Prostate gland (tissue), 2 donors: ENCODE measurements around the gene KLHL29. TPM values are rescaled to one million over a fixed set of nuclear protein-coding genes. Genes with fewer than 3 reads are reported as not detected.

ENCODE experiments used
- DNase-seq: peaks from one replicate; pipeline ENCODE4 v3.0.0-alpha.2; 2019; ENCODE audit warnings: low spot score
- H3K27ac ChIP-seq, 2 donors: fragments of 200-600 bp; sonication (generic); 2 replicates each; pipeline ENCODE4 v1.5.1; 2017 to 2019
- H3K27me3 ChIP-seq: fragments of 200-600 bp; sonication (generic); replicated peaks from 2 replicates; pipeline ENCODE4 v1.5.1; 2019; ENCODE audit not compliant: insufficient read depth
- H3K36me3 ChIP-seq, 2 donors: fragments of 200-600 bp; sonication (generic); 1 replicate in 1 of 2; 2 replicates in 1 of 2; pipeline versions ENCODE4 v1.5.1 to v1.8.1; 2017 to 2019
- H3K4me1 ChIP-seq: fragments of 200-600 bp; sonication (generic); replicated peaks from 2 replicates; pipeline ENCODE4 v1.5.1; 2019
- H3K4me3 ChIP-seq, 2 donors: fragments of 200-600 bp; sonication (generic); 2 replicates each; pipeline ENCODE4 v1.5.1; 2017 to 2019
- H3K9me3 ChIP-seq: fragments of 200-600 bp; sonication (generic); 2 replicates; pipeline ENCODE4 v1.5.1; 2017
- POLR2A ChIP-seq: fragments of 450-650 bp; IDR thresholded peaks from one replicate; pipeline ENCODE4 v1.6.1; 2016; ENCODE audit warnings: antibody characterized with exemption, mild to moderate bottlenecking
- POLR2AphosphoS5 ChIP-seq: sonication (generic); formaldehyde crosslinking; IDR thresholded peaks from one replicate; pipeline ENCODE4 v1.6.1; 2017; ENCODE audit warnings: antibody characterized with exemption
- WGBS: methylation state at CpG from one replicate; pipeline ENCODE4 v1.1.5; 2018; 5-methylcytosine and 5-hydroxymethylcytosine counted together
- intact Hi-C: fragments of 100-400 bp; cut with DNase I; formaldehyde crosslinking; loops from one replicate; pipeline ENCODE4 v1.14.2; 2022
- total RNA-seq, 2 donors: library from RNA; depleted of rRNA; stranded (reverse); fragments of >200 nt; gene quantifications; one replicate each; pipeline ENCODE4 v1.1.0, GENCODE V29; 2016
- TF ChIP-seq, protein P1 (sequence below), 4 experiments: fragments of 200-600 bp in 2 of 4; fragments of 450-650 bp in 2 of 4; sonication (generic) in 2 of 4; IDR thresholded peaks; 1 replicate in 3 of 4; 2 replicates in 1 of 4; pipeline ENCODE4 v1.5.1; 2016 to 2019; ENCODE audit warnings: antibody characterized with exemption in 4 of 4, mild to moderate bottlenecking in 2 of 4, moderate library complexity in 2 of 4

KLHL29 gene
- total RNA-seq, 2 donors from 2014 or later, result 23.3 to 24.8 TPM

DNA sequence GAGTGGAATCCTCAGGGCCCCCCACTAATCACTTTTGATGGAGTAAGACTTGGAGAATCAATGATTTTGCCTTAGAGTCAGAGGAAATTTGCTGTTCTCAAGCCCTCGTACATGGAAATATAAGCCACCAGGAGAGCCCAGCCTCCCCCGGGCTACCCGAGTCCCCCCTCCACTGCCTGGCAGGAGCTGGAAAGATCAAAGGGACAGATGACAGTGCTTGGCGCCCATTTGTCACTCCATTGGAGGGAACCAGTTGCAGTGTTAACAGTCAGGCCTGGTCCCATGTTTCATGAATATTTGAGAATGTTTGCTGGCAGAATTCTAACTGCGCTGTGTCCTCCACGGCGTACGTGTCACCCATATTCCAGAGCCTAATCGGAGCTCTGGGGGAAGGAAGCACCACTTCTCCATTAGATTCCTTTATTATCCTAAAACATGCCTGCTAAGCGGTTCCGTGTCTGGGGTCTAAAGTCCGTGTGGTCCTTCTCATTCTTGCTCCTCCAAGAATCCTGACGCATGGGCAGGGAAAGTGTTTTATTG lies 202.4 kb downstream of the KLHL29 start:
- Histone ChIP-seq H3K27ac (peak overlapping the region; percentile 16 to 20), H3K4me1 (peaks cover 2% of the 10 kb centered on the region), H3K27me3 (no peaks in the 10 kb centered on the region), H3K9me3 (no peaks in the 10 kb centered on the region), H3K36me3 (no peaks in the 10 kb centered on the region), H3K4me3 (no peak overlapping the region)
- DNase-seq, result no peak
- intact Hi-C loops, result no loop called here
- TF ChIP-seq, protein P1, sequence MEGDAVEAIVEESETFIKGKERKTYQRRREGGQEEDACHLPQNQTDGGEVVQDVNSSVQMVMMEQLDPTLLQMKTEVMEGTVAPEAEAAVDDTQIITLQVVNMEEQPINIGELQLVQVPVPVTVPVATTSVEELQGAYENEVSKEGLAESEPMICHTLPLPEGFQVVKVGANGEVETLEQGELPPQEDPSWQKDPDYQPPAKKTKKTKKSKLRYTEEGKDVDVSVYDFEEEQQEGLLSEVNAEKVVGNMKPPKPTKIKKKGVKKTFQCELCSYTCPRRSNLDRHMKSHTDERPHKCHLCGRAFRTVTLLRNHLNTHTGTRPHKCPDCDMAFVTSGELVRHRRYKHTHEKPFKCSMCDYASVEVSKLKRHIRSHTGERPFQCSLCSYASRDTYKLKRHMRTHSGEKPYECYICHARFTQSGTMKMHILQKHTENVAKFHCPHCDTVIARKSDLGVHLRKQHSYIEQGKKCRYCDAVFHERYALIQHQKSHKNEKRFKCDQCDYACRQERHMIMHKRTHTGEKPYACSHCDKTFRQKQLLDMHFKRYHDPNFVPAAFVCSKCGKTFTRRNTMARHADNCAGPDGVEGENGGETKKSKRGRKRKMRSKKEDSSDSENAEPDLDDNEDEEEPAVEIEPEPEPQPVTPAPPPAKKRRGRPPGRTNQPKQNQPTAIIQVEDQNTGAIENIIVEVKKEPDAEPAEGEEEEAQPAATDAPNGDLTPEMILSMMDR (IDR thresholded peaks at IDR 0.05), result no peak
- WGBS, result 62% methylated on average over 13 of the region's 13 CpGs

GRCh38 chr2:23588106-23588505 lies 203.1 kb downstream of the KLHL29 start:
- DNase-seq, result no peak
- no peaks in the 10 kb centered on the region for H3K9me3 ChIP-seq
- WGBS, result 93% methylated on average over 4 of the region's 4 CpGs
- H3K27me3 ChIP-seq, result no peaks in the 10 kb centered on the region
- no peak overlapping the region for H3K4me3 ChIP-seq
- intact Hi-C loops, result no loop called here
- H3K4me1 ChIP-seq, result peaks cover 2% of the 10 kb centered on the region
- TF ChIP-seq POLR2A (no peak), POLR2AphosphoS5 (no peak)
- TF ChIP-seq, protein P1 (IDR thresholded peaks at IDR 0.05), result no peak
- peak overlapping the region; percentile 20 to 26 for H3K27ac ChIP-seq
- H3K36me3 ChIP-seq, result no peaks in the 10 kb centered on the region

- H3K27ac ChIP-seq, result peak overlapping the region; percentile 20 to 31
- TF ChIP-seq POLR2A (no peak), POLR2AphosphoS5 (no peak)
- TF ChIP-seq, protein P1 (IDR thresholded peaks at IDR 0.05), result no peak
- peaks cover 4% of the 10 kb centered on the region for H3K4me1 ChIP-seq
- H3K4me3 ChIP-seq, result no peak overlapping the region
- no peaks in the 10 kb centered on the region for H3K9me3 ChIP-seq
- 88% methylated on average over 18 of the region's 18 CpGs for WGBS
- intact Hi-C loops, result no loop called here
- no peaks in the 10 kb centered on the region for H3K36me3 ChIP-seq
- DNase-seq, result no peak
- H3K27me3 ChIP-seq, result no peaks in the 10 kb centered on the region
Measured at GRCh38 chr2:23588508-23589201, 203.7 kb downstream of the KLHL29 start.

DNA sequence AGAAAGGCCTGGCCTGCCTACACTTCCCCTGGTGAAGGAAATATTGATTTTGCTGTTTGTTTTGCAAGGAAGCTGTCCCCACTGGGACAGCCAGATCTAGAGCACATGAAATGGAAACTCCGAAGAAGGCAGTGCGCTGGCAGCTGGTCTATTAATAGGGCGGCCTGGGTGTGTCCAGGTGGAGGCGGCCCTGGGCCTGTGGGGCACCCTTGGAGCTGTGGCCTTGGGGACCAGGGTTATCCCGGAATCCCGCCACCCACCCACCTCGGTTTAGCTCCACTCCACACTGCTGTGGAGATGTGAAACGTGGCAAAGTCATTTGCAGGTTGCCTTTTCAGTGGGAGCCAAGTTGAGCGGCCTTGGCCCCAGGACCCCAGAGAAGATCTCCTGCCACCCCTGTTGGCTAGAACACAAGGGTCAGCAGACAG lies 204.3 kb downstream of the KLHL29 start:
- H3K4me1 ChIP-seq, result peaks cover 5% of the 10 kb centered on the region
- H3K36me3 ChIP-seq, result no peaks in the 10 kb centered on the region
- no peaks in the 10 kb centered on the region for H3K27me3 ChIP-seq
- H3K27ac ChIP-seq, result peak overlapping the region; percentile 20 to 31
- H3K9me3 ChIP-seq, result no peaks in the 10 kb centered on the region
- intact Hi-C loops, result no loop called here
- no peak for DNase-seq
- no peak overlapping the region for H3K4me3 ChIP-seq
- 93% methylated on average over 9 of the region's 9 CpGs for WGBS
- TF ChIP-seq POLR2AphosphoS5, result no peak
- TF ChIP-seq POLR2A, result no peak
- TF ChIP-seq, protein P1 (IDR thresholded peaks at IDR 0.05), result no peak

GRCh38 chr2:23589739-23590138 lies 204.8 kb downstream of the KLHL29 start:
- H3K4me3 ChIP-seq, result no peak overlapping the region
- 59% methylated on average over 2 of the region's 2 CpGs for WGBS
- DNase-seq, result no peak
- peak overlapping the region; percentile 10 to 31 for H3K27ac ChIP-seq
- intact Hi-C loops, result no loop called here
- no peaks in the 10 kb centered on the region for H3K27me3 ChIP-seq
- no peak for TF ChIP-seq POLR2AphosphoS5
- TF ChIP-seq POLR2A, result no peak
- TF ChIP-seq, protein P1 (IDR thresholded peaks at IDR 0.05), result no peak
- H3K36me3 ChIP-seq, result no peaks in the 10 kb centered on the region
- peaks cover 4% of the 10 kb centered on the region for H3K4me1 ChIP-seq
- no peaks in the 10 kb centered on the region for H3K9me3 ChIP-seq
